Effector CD4-positive, alpha-beta T cell (primary cell): ENCODE measurements around the gene ZBTB17.
A peak's percentile ranks its signal among the peaks of the same experiment; 100 is the strongest.
"Not testable (repeated sequence)": the region's sequence is repeated elsewhere in the genome, so short reads cannot be mapped to it uniquely, and the experiment has no call there.

ENCODE experiments used
- DNase-seq: peaks from one replicate; pipeline ENCODE4 v3.0.0-alpha.2; 2020
- total RNA-seq: gene quantifications from one replicate; lab custom pipeline; 2026; lab: John Stamatoyannopoulos, UW

The ZBTB17 gene
- 83.7 reads per million, percentile 79 among the genes with 10 or more reads in this experiment for total RNA-seq

DNA sequence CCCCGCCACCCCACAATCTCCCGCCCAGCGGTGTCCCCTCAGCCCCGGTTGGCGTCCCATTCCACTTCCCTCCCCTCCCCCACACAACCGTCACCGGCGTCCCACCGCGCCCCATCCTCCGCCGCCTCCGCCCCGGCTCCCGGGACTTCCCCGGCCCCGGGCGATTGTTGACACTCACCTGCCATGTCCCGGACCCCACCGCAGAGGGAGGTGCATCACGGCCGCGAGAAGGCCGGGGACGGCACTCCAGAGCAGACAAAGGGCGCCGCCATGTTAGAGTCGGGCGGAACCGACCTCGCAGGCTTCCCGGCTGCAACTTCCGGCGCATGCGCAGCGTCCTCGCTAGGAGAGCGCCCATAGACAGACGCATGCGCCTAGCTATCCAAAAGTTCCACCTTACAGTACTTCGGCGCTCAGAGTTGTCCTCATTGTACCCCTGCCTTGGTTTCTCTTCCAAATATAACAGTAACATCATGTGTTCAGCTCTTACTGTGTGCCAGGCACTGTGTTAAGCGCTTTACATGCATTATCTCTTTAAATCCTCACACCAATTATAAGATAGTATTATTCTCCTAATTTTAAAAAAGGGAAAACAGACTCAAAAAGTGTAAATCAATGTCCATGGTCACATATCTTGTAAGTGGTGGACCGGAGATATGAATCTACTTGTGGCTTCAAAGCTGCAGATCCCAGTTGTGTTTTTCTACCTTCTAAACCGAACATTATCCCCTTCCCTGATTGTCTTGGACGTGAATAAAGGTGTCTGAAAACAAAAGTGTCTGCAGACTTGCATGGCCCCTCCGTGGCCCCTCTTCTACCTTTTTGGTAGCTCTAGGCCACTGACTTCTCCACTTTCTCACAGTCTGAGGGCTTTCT, at the start of gene ZBTB17:
TSS of gene ZBTB17 (minus strand) at position 297 of the 876 bp plus-strand sequence. CDS start 27,606 bp downstream, outside the sequence.
- peak; percentile 95 for DNase-seq

GRCh38 chr1:16023050-16023653, 47.3 kb upstream of the ZBTB17 start:
- DNase-seq, result no peak

GRCh38 chr1:16022393-16022792, 46.5 kb upstream of the ZBTB17 start:
- DNase-seq, result no peak

GRCh38 chr1:16021681-16022080, 45.8 kb upstream of the ZBTB17 start, which contains the start of gene CLCNKA:
CLCNKA (plus strand) TSS chr1:16022036; CDS start chr1:16022620, 584 bp downstream.
- DNase-seq, result no peak

DNA sequence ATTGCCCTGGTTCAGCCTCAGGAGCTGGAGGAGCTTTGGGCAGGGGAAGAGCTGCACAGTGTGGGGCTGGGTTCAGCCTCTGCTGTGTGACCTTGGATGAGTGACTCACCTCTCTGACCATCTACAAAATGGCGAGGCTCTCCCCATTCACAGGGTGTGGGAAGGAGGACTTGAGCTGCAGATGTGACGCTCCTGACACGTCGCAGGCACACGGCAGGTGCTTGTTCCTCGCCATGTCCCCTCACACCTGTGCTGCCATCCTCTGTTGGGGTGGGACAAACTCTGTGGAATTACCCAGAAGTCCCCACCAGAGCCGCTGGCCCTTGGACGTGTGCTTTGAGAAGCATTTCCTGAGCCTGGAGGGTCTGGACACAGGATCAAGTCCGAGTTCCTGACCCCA, 45.0 kb upstream of the ZBTB17 start:
- not testable (repeated sequence) for DNase-seq

GRCh38 chr1:16020325-16020724, 44.4 kb upstream of the ZBTB17 start:
- DNase-seq, result no peak

- no peak for DNase-seq
Observed at GRCh38 chr1:16019644-16020277, 43.9 kb upstream of the ZBTB17 start.

DNA sequence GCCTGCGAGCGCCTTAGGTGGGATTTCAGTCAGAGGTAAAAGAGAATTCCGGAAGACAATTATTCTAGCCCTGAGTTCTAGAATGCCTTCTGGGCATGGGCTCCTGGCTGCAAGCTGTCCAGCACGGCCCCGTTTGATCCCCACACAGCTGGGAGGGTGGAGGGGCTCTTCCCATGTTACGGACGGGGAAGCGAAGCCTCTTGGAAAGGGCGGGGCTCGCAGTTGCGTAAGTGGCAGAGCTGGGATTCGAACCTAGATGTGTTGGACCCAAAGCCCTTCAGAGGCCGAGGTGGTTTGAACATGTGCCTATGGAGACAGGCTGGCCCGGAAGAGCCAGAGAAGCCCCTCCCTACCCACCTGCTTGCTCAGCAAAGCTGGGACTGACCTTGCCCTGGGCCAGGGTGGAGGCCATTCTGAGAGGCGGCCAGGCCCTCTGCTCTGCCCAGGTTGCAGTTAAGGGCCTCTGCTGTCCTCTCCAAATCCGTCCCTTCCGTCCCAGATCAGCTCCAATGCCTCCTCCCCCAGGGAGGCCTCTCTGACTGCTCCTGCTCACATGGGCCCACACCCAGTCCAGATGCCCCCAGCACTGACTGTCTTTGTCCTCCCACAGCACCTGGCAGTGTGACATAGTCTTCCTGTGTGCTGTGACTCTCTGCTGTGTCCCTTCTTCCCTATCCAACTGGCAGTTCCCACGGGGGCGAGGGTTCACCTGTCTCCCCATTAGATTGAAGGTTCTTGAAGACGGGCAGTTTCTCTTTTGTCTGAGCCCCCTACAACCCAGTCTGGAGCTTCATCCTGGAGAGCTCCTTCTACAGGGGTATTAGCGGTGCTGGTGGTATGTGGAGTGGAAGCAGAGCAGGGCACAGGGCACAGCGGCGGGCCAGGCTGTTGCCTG, 43.1 kb upstream of the ZBTB17 start:
- DNase-seq, result no peak

- no peak for DNase-seq
Observed at GRCh38 chr1:16018308-16018707, 42.4 kb upstream of the ZBTB17 start.

DNA sequence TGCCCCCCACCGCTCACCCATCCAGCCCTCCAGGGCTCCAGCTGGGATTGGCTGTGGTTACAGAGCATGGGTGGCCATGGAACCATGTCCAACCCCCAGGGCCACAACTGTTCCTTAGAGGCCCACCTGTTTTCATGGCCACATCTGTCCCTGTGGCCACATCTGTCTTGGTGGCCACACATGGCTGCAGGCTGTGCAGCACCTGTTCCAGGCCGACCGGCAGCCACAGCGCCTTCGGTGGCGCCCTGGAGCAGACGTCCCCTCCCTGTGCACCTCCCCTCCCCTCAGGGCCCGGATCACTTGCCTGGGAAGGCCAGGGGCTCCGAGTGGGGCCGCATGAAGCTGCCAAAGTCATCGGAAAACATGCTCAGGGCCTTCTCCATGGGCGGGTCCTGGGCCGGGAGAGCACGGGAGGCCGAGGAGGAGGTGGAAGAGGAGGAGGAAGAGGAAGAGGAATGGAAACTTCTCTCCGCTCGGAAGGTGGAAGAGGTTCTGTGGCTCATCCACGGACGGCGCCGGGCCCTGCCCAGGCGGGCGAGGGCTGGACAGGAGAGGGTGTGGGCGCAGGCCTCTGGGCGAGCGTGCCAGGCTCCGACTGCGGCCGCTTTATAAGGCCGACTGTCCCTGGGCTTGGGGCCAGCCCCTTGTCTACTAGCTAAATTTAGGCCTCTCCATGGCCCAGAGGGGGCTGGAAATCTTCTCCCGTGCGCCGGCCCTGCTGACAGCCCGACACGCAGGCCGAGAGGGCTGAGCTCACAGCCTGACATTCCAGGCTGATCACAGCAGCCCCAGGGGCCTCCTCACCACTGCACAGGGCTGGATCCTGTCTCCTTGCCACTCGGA, 41.8 kb upstream of the ZBTB17 start, which contains the start of gene HSPB7:
TSS of gene HSPB7 (minus strand) at position 583 of the 843 bp plus-strand sequence. CDS start at position 503, 80 bp downstream.
- DNase-seq, result no peak

DNA sequence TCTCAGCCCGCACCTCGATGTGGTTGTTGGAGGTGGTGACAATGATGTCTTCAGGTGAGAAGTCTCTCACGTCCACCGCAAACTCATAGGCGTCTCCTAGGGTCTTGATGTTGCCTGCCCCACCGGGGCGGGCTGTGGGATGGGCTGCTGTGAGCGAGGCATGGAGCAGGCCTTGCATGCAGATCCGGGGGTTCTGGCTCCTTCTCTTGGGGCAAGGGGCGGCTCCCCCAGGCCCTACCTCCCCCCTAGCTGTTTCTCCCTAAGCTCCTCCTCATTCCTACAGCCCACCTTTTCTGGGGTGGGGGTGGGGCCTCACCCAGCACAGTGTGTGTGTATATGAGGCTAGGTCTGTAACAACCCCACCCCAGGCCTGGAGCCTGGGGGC, 41.2 kb upstream of the ZBTB17 start:
- DNase-seq, result no peak

GRCh38 chr1:16015960-16016901, 40.3 kb upstream of the ZBTB17 start:
- DNase-seq, result no peak

DNA sequence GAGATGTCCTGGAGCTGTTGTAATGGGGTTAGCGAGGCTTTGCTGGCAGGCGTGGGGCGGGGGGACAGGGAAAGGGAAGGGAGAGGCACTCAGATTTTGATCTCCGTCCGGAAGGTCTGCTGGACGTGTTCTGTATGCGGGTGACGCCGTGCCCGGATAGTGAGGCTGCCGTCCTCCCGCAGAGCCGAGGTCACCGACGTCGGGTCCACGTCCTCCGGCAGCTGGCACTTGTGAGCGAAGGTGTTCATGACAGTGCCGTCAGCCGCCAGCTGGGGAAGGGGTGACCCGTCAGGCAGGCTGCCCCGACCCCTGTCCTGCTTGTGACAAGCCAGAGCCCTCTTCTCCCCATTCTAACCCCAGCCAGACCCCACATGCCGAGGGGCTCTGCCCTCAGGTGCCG, 39.6 kb upstream of the ZBTB17 start:
- no peak for DNase-seq

DNA sequence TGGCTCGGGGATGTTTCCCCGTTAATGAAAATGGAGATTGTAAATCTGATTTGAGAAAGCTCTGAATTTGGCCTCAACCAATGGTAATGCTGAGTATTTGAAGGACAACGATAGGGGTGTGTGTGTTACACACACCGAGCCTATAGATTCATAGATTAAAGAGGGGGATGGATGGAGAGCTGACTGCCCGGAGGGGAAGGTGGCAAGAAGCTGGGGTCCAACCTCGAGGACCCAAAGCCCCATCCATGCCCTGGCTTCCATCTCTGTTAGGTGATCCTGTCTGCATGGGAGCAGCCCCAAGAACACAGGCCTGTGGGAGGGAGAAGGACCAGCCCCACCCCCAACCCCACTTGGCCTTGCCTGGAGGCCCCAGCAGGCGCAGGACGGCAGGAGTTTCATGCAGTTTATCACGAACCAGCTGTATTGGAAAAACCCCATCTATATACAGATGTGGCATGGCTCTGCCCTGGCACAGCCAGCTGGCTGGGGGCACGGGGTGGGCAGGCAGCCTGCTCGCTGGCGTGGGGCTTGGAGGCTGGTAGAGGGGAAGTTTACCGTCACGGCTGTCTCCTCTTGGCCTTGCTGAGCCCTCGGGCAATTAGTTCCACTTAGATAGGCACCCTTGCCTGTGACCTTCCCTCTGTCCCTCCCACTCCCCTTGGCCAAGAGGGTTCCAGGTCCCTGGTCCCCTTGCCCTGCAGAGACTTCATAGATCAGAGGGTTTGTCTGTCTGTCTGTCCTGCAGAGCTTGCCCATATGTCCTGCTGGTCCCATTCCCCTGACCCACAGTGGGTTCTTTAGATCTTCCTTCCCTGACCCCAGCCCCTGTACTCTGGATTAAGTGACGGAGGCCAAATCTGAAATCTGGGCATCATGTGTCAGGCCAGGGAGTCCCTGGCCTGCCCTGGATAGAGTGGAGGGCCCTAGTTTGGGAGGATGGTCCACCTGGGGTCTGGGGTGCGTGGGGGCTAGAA, 38.9 kb upstream of the ZBTB17 start:
- no peak for DNase-seq

- no peak for DNase-seq
Observed at GRCh38 chr1:16013908-16014258, 38.0 kb upstream of the ZBTB17 start.

DNA sequence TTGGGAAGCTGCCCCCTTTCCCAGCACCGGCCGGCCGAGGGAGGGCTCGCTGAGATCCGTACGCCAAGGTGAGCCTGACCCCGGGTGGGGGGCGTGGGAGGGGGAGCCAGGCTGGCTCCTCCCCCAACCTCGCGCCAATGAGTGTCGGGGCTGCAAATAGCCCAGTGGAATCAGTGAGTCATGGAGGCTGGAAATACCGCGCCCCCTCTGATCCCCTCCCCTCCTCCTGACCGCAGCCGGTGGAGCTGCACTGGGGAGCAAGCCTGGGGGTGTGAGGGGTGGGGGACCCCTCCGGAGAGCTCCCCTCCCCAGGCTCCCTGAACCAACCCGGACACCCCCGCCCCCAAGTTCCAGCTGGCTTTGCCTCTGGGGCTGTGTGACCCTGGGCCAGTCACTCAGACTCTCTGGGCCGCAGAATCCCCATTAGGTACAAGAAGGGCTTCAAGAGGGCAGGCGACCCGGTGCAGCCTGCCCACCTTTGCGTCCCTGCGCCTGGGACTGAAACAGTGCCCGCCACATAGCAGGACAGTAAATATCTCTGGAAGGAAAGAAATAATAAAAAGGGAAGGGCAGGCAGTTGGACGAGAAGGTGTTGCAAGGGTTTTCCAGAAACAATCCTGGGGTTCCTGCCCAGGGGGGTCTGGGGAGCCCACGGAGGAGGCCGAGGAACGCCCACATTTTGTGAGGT, 37.5 kb upstream of the ZBTB17 start:
- DNase-seq, result no peak

- no peak for DNase-seq
Observed at GRCh38 chr1:16012590-16013219, 36.8 kb upstream of the ZBTB17 start.
